HCT116 (cell line): ENCODE results near the gene SPSB1.

Source experiments
- CTCF ChIP-seq, 3 experiments: fragments of 200-600 bp in 1 of 3; sonication (generic) in 1 of 3; IDR thresholded peaks in 2 of 3; conservative IDR thresholded peaks in 1 of 3; 2 replicates each; pipeline ENCODE4 v1.5.1; 2012 to 2017; ENCODE audit warnings: low read depth in 2 of 3, low read length in 2 of 3, antibody characterized with exemption in 1 of 3, borderline replicate concordance in 1 of 3, control low read depth in 1 of 3, mild to moderate bottlenecking in 1 of 3, mixed read lengths in 1 of 3, mixed run types in 1 of 3, moderate library complexity in 1 of 3; ENCODE audit not compliant: insufficient read depth in 1 of 3
- EGR1 ChIP-seq: IDR thresholded peaks from 2 replicates; pipeline ENCODE4 v1.6.1; 2012; ENCODE audit warnings: low read depth
- EZH2 ChIP-seq: fragments of 200-600 bp; sonication (generic); IDR thresholded peaks from 2 replicates; pipeline ENCODE4 v1.6.1; 2017; ENCODE audit warnings: antibody characterized with exemption, mixed run types
- FOSL1 ChIP-seq: IDR thresholded peaks from 2 replicates; pipeline ENCODE4 v1.6.1; 2012; ENCODE audit warnings: low read depth
- MAX ChIP-seq: IDR thresholded peaks from 2 replicates; pipeline ENCODE4 v1.6.1; 2012
- POLR2A ChIP-seq: IDR thresholded peaks from 2 replicates; pipeline ENCODE4 v1.7.0; 2011; ENCODE audit warnings: borderline replicate concordance; ENCODE audit not compliant: insufficient read depth, insufficient read length; ENCODE audit errors: extremely low read depth
- REST ChIP-seq: IDR thresholded peaks from 2 replicates; pipeline ENCODE4 v1.6.1; 2012; ENCODE audit warnings: low read depth
- SIN3A ChIP-seq: IDR thresholded peaks from 2 replicates; pipeline ENCODE4 v1.6.1; 2012; ENCODE audit warnings: low read depth
- SRF ChIP-seq: IDR thresholded peaks from 2 replicates; pipeline ENCODE4 v1.6.1; 2012; ENCODE audit warnings: low read depth
- ZNF274 ChIP-seq: fragments of 200-500 bp; sonication (Bioruptor generic); IDR thresholded peaks from 2 replicates; pipeline ENCODE4 v1.6.1; 2014; ENCODE audit warnings: mild to moderate bottlenecking, low read depth, low read length, inconsistent platforms

GRCh38 chr1:9302745-9303524 is 10.2 kb downstream of the SPSB1 start:
- TF ChIP-seq CTCF (IDR thresholded peaks at IDR 0.05 in 2 of 3, conservative IDR thresholded peaks at IDR 0.05 in 1 of 3; ENCODE audit: borderline replicate concordance in 1 of 3, insufficient read depth in 1 of 3, low read depth in 2 of 3, low read length in 2 of 3) (no peak), REST (no peak), SRF (no peak), MAX (0 out of 2 replicates have a peak, but pooled peaks have one; percentile 37), FOSL1 (no peak; the same call in none of the 2 replicates), EGR1 (no peak), EZH2 (no peak), SIN3A (no peak), POLR2A (no peak), ZNF274 (no peak)
